ENCODE measurements around the gene NUDT2. TPM values are rescaled to one million over a fixed set of nuclear protein-coding genes. Genes with fewer than 3 reads are reported as not detected.

The NUDT2 gene
- total RNA-seq, 4 donors from 2014 or later: 1.4 to 31.0 (median 9.7) TPM

GRCh38 chr9:34383904-34384303 lies 54.5 kb downstream of the NUDT2 start:
- H3K4me3 ChIP-seq: no peak overlapping the region
- no peaks in the 10 kb centered on the region for H3K36me3 ChIP-seq
- no peaks in the 10 kb centered on the region for H3K27me3 ChIP-seq
- no peak for TF ChIP-seq POLR2A (IDR thresholded peaks at IDR 0.05)
- TF ChIP-seq EP300 (IDR thresholded peaks at IDR 0.05; ENCODE audit: low read depth): no peak
- no peak for TF ChIP-seq CTCF (IDR thresholded peaks at IDR 0.05)
- TF ChIP-seq POLR2AphosphoS5 (IDR thresholded peaks at IDR 0.05): no peak
- H3K4me1 ChIP-seq: peaks cover 12 to 24% (median 18%) of the 10 kb centered on the region in 4 donors
- no peak overlapping the region for H3K27ac ChIP-seq
- no peak for DNase-seq
- intact Hi-C loops (cut with DNase I; ENCODE audit: low total_unique reads): loop anchor here (5.0 kb wide), 1 partner anchor 257 kb away; the partner anchor contains the start of gene DCAF12
- in situ Hi-C loops (cut with MboI; ENCODE audit: low pct_ligation_motif_present in 1 of 4, low pct_unique_long_range_greater_than_20kb in 1 of 4, low sequenced_read_pairs in 3 of 4): loop anchor here in 1 of 4 donors (10.0 kb wide), 1 partner anchor 49 kb away; no protein-coding TSS in a partner anchor
- H3K9me3 ChIP-seq: no peaks in the 10 kb centered on the region
- 86 to 92% methylated on average over 2 to 4 of the region's 4 CpGs for WGBS, 2 donors (ENCODE audit: low coverage in 1 of 2)

GRCh38 chr9:34384368-34385165 lies 55.2 kb downstream of the NUDT2 start:
- H3K27ac ChIP-seq: no peak overlapping the region
- intact Hi-C loops (cut with DNase I; ENCODE audit: low total_unique reads): loop anchor here (5.0 kb wide), 1 partner anchor 257 kb away; the partner anchor contains the start of gene DCAF12
- TF ChIP-seq POLR2AphosphoS5 (IDR thresholded peaks at IDR 0.05) (no peak), CTCF (IDR thresholded peaks at IDR 0.05) (no peak), EP300 (IDR thresholded peaks at IDR 0.05; ENCODE audit: low read depth) (no peak), POLR2A (IDR thresholded peaks at IDR 0.05) (no peak)

GRCh38 chr9:34385561-34386230 lies 56.3 kb downstream of the NUDT2 start:
- Histone ChIP-seq H3K4me3 (no peak overlapping the region), H3K9me3 (no peaks in the 10 kb centered on the region), H3K36me3 (no peaks in the 10 kb centered on the region), H3K4me1 (peaks cover 0 to 10% (median 5%) of the 10 kb centered on the region in 4 donors), H3K27me3 (peaks cover 4% of the 10 kb centered on the region), H3K27ac (no peak overlapping the region)
- intact Hi-C loops (cut with DNase I; ENCODE audit: low total_unique reads) (no loop called here), in situ Hi-C loops (cut with MboI; ENCODE audit: low pct_ligation_motif_present in 1 of 4, low pct_unique_long_range_greater_than_20kb in 1 of 4, low sequenced_read_pairs in 3 of 4) (loop anchor here in 1 of 4 donors (10.0 kb wide), 1 partner anchor 51 kb away; no protein-coding TSS in a partner anchor)
- TF ChIP-seq EP300 (IDR thresholded peaks at IDR 0.05; ENCODE audit: low read depth): no peak
- TF ChIP-seq CTCF (IDR thresholded peaks at IDR 0.05): no peak
- TF ChIP-seq POLR2AphosphoS5 (IDR thresholded peaks at IDR 0.05): no peak
- no peak for TF ChIP-seq POLR2A (IDR thresholded peaks at IDR 0.05)
- 89% methylated on average over 6 of the region's 6 CpGs; no CpG with 5 or more reads in 1 of the 2 donors for WGBS, 2 donors (ENCODE audit: low coverage in 1 of 2)
- no peak for DNase-seq

More at GRCh38 chr9:34384368-34385165, 55.2 kb downstream of the NUDT2 start:
- no peaks in the 10 kb centered on the region for H3K27me3 ChIP-seq
- WGBS, 2 donors (ENCODE audit: low coverage in 1 of 2): 66 to 78% methylated on average over 5 to 7 of the region's 7 CpGs
- no peak for DNase-seq
- H3K36me3 ChIP-seq: no peaks in the 10 kb centered on the region
- H3K4me3 ChIP-seq: no peak overlapping the region
- peaks cover 11 to 20% (median 15%) of the 10 kb centered on the region in 4 donors for H3K4me1 ChIP-seq
- in situ Hi-C loops (cut with MboI; ENCODE audit: low pct_ligation_motif_present in 1 of 4, low pct_unique_long_range_greater_than_20kb in 1 of 4, low sequenced_read_pairs in 3 of 4): loop anchor here in 1 of 4 donors (10.0 kb wide), 1 partner anchor 50 kb away; no protein-coding TSS in a partner anchor
- no peaks in the 10 kb centered on the region for H3K9me3 ChIP-seq

- DNase-seq: no peak
- Histone ChIP-seq H3K27me3 (peaks cover 11% of the 10 kb centered on the region), H3K9me3 (no peaks in the 10 kb centered on the region), H3K27ac (no peak overlapping the region), H3K4me1 (peaks cover 0 to 1% (median 0%) of the 10 kb centered on the region in 4 donors), H3K36me3 (no peaks in the 10 kb centered on the region), H3K4me3 (no peak overlapping the region)
- TF ChIP-seq EP300 (IDR thresholded peaks at IDR 0.05; ENCODE audit: low read depth) (no peak), CTCF (IDR thresholded peaks at IDR 0.05) (no peak), POLR2AphosphoS5 (IDR thresholded peaks at IDR 0.05) (no peak), POLR2A (IDR thresholded peaks at IDR 0.05) (no peak)
- 90 to 100% methylated on average over 1 to 3 of the region's 3 CpGs for WGBS, 2 donors (ENCODE audit: low coverage in 1 of 2)
- in situ Hi-C loops (cut with MboI; ENCODE audit: low pct_ligation_motif_present in 1 of 4, low pct_unique_long_range_greater_than_20kb in 1 of 4, low sequenced_read_pairs in 3 of 4) (loop anchor here in 1 of 4 donors (10.0 kb wide), 1 partner anchor 52 kb away; no protein-coding TSS in a partner anchor), intact Hi-C loops (cut with DNase I; ENCODE audit: low total_unique reads) (no loop called here)
Observed at GRCh38 chr9:34386656-34387055, 57.3 kb downstream of the NUDT2 start.

All from transverse colon (tissue), 4 donors.